Natural killer cell (primary cell): ENCODE measurements around the gene TMC8. TPM values are rescaled to one million over a fixed set of nuclear protein-coding genes. Genes with fewer than 3 reads are reported as not detected.
A peak's percentile ranks its signal among the peaks of the same experiment; 100 is the strongest.

Experiments used
- ATAC-seq, 3 donors: fragments of 150-1000 bp in 2 of 3; fragments of 200-7000 bp in 1 of 3; cut with Tn5 transposase; 1 replicate in 1 of 3; 2 replicates in 2 of 3; pipeline ENCODE4 v1.10.0; 2021; ENCODE audit warnings: mild to moderate bottlenecking in 2 of 3, moderate library complexity in 2 of 3
- DNase-seq, 2 donors: peaks; one replicate each; pipeline versions ENCODE4 v3.0.0 to v3.0.0-alpha.2; 2013 to 2021; ENCODE audit warnings: mixed read lengths in 1 of 2
- H3K27ac ChIP-seq: one replicate; pipeline ENCODE4 v1.5.1; 2013; ENCODE audit warnings: mild to moderate bottlenecking, low read length
- H3K27me3 ChIP-seq: one replicate; pipeline ENCODE4 v1.6.1; 2013; ENCODE audit warnings: low read length; ENCODE audit not compliant: control insufficient read depth, insufficient read depth
- H3K36me3 ChIP-seq: one replicate; pipeline ENCODE4 v1.6.1; 2013; ENCODE audit warnings: low read length; ENCODE audit not compliant: control insufficient read depth, insufficient read depth
- H3K4me1 ChIP-seq: one replicate; pipeline ENCODE4 v1.6.1; 2013; ENCODE audit warnings: low read length; ENCODE audit not compliant: control insufficient read depth, insufficient read depth
- H3K4me3 ChIP-seq: one replicate; pipeline ENCODE4 v1.5.1; 2013; ENCODE audit warnings: low read length
- H3K9me3 ChIP-seq: one replicate; pipeline ENCODE4 v1.6.1; 2013; ENCODE audit warnings: low read length; ENCODE audit not compliant: control insufficient read depth, insufficient read depth
- H3K27ac Mint-ChIP-seq, 2 donors: one replicate each; pipeline ENCODE4 v1.8.0; 2022; ENCODE audit warnings: mild to moderate bottlenecking in 2 of 2, mixed read lengths in 2 of 2, moderate library complexity in 1 of 2
- H3K27me3 Mint-ChIP-seq, 2 donors: one replicate each; pipeline ENCODE4 v1.8.0; 2022; ENCODE audit warnings: low read depth in 2 of 2, mixed read lengths in 2 of 2
- H3K36me3 Mint-ChIP-seq: one replicate; pipeline ENCODE4 v1.8.0; 2022; ENCODE audit warnings: mixed read lengths
- H3K4me1 Mint-ChIP-seq, 2 donors: one replicate each; pipeline ENCODE4 v1.8.0; 2022; ENCODE audit warnings: mixed read lengths in 2 of 2
- H3K4me3 Mint-ChIP-seq: one replicate; pipeline ENCODE4 v1.8.0; 2022; ENCODE audit warnings: mild to moderate bottlenecking, moderate library complexity, mixed read lengths
- H3K9me3 Mint-ChIP-seq, 2 donors: one replicate each; pipeline ENCODE4 v1.8.0; 2022; ENCODE audit warnings: mixed read lengths in 2 of 2
- WGBS: methylation state at CpG from one replicate; pipeline ENCODE4 v1.1.7; 2013; ENCODE audit warnings: missing lambda C conversion rate; ENCODE audit not compliant: insufficient coverage; 5-methylcytosine and 5-hydroxymethylcytosine counted together
- intact Hi-C: fragments of 100-400 bp; cut with micrococcal nuclease; formaldehyde crosslinking; loops from one replicate; pipeline ENCODE4 v1.14.2; 2022
- total RNA-seq, 4 donors: library from RNA; stranded (reverse); fragments of 120-200 nt in 1 of 4; gene quantifications; one replicate each; pipeline versions ENCODE4 v1.2.3 to v1.2.4, GENCODE V29; 2013 to 2022
- TF ChIP-seq, protein P1 (sequence below): fragments of 200-600 bp; IDR thresholded peaks from one replicate; pipeline ENCODE4 v1.8.0; 2022; ENCODE audit warnings: antibody characterized with exemption

TMC8 gene
- total RNA-seq, 3 donors from 2014 or later (not counting 1 experiment from before 2014, with no cell fraction given), result 401 to 551 (median 435) TPM

DNA sequence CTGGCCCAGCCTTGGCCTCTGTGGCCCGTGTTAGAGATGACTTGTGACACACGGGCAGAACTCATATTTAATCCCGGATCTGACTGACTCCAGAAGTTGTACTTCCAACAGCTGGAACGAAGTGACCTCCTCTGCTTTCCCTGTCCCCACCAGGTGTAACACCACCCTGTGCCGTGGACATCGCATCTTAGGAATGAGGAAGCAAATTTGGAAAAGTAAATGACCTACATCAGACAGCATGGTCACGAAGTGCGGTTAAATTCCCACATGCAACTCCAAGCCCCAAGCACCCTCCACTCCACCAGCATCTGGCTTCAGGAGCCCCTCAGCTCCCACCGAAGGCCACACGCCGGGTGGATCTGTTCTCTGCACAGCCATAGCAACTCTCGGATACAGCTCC is 53.3 kb downstream of the TMC8 start:
- 94% methylated on average over 12 of the region's 12 CpGs for WGBS
- Mint-ChIP-seq H3K4me1 (peaks cover 9 to 26% of the 10 kb centered on the region in 2 donors), H3K9me3 (no peaks in the 10 kb centered on the region), H3K27me3 (no peaks in the 10 kb centered on the region), H3K4me3 (no peak overlapping the region), H3K27ac (no peak overlapping the region), H3K36me3 (no peaks in the 10 kb centered on the region)
- no peaks in the 10 kb centered on the region for H3K36me3 ChIP-seq
- ATAC-seq, result no peak
- no peaks in the 10 kb centered on the region for H3K27me3 ChIP-seq
- H3K4me1 ChIP-seq, result peaks cover 32% of the 10 kb centered on the region
- no peak for DNase-seq
- H3K27ac ChIP-seq, result no peak overlapping the region
- H3K9me3 ChIP-seq, result no peaks in the 10 kb centered on the region
- no peak overlapping the region for H3K4me3 ChIP-seq
- intact Hi-C loops, result no loop called here
- TF ChIP-seq, protein P1, sequence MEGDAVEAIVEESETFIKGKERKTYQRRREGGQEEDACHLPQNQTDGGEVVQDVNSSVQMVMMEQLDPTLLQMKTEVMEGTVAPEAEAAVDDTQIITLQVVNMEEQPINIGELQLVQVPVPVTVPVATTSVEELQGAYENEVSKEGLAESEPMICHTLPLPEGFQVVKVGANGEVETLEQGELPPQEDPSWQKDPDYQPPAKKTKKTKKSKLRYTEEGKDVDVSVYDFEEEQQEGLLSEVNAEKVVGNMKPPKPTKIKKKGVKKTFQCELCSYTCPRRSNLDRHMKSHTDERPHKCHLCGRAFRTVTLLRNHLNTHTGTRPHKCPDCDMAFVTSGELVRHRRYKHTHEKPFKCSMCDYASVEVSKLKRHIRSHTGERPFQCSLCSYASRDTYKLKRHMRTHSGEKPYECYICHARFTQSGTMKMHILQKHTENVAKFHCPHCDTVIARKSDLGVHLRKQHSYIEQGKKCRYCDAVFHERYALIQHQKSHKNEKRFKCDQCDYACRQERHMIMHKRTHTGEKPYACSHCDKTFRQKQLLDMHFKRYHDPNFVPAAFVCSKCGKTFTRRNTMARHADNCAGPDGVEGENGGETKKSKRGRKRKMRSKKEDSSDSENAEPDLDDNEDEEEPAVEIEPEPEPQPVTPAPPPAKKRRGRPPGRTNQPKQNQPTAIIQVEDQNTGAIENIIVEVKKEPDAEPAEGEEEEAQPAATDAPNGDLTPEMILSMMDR, result no peak

DNA sequence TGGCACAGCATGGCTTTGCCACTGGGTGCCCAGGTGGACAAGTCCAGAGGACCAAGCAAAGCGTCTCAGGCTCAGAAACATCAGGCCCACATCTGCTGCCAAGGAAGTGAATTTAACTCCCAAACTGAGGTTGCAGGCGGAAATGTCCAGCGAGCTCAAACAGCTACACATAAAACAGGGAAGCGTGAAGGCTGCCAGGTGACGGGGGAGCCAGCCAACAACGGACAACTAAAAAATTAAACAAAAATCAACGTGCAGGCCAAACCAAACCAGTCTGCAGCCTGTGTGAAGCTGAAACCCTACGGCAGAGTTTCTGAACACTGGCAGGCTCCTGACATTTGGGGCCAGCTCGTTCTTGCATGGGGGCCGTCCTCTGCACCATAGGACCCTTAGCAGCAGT is 53.8 kb downstream of the TMC8 start:
- ATAC-seq, result no peak
- H3K27ac Mint-ChIP-seq, result no peak overlapping the region
- no peak for DNase-seq
- TF ChIP-seq, protein P1, result no peak
- no peak overlapping the region for H3K4me3 Mint-ChIP-seq
- H3K9me3 ChIP-seq, result no peaks in the 10 kb centered on the region
- H3K27ac ChIP-seq, result no peak overlapping the region
- no peak overlapping the region for H3K4me3 ChIP-seq
- 97% methylated on average over 10 of the region's 10 CpGs for WGBS
- H3K36me3 Mint-ChIP-seq, result no peaks in the 10 kb centered on the region
- no peaks in the 10 kb centered on the region for H3K9me3 Mint-ChIP-seq
- intact Hi-C loops, result no loop called here
- H3K36me3 ChIP-seq, result no peaks in the 10 kb centered on the region
- H3K4me1 ChIP-seq, result peaks cover 29% of the 10 kb centered on the region
- no peaks in the 10 kb centered on the region for H3K27me3 ChIP-seq
- H3K27me3 Mint-ChIP-seq, result no peaks in the 10 kb centered on the region
- peaks cover 9 to 26% of the 10 kb centered on the region in 2 donors for H3K4me1 Mint-ChIP-seq

DNA sequence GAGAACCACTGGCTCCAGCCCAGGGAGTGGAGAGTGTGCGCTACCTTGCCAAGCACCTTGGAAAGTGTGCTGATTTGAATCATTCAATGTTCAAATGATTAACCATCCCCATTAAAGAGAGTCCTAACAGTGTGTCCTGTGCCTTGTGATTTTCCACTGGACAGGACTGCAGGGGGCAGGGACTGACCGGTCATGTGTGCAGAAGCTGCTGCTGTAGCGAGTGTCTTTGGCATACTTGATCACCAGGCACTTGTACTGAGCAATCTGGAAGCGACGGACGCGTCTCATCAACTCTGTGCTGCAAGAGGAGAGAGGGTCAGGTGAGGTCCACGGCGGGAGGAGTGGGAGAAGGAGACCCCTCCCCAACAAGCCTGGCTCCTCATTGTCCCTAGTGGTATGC is 54.3 kb downstream of the TMC8 start:
- Mint-ChIP-seq H3K4me1 (peaks cover 9 to 24% of the 10 kb centered on the region in 2 donors), H3K36me3 (no peaks in the 10 kb centered on the region), H3K27me3 (no peaks in the 10 kb centered on the region), H3K27ac (no peak overlapping the region), H3K9me3 (no peaks in the 10 kb centered on the region), H3K4me3 (no peak overlapping the region)
- ATAC-seq (no peak), DNase-seq (no peak)
- TF ChIP-seq, protein P1, result no peak
- Histone ChIP-seq H3K9me3 (no peaks in the 10 kb centered on the region), H3K36me3 (no peaks in the 10 kb centered on the region), H3K4me3 (no peak overlapping the region), H3K27me3 (no peaks in the 10 kb centered on the region), H3K4me1 (peaks cover 24% of the 10 kb centered on the region), H3K27ac (no peak overlapping the region)
- intact Hi-C loops, result no loop called here
- 93% methylated on average over 8 of the region's 9 CpGs for WGBS

DNA sequence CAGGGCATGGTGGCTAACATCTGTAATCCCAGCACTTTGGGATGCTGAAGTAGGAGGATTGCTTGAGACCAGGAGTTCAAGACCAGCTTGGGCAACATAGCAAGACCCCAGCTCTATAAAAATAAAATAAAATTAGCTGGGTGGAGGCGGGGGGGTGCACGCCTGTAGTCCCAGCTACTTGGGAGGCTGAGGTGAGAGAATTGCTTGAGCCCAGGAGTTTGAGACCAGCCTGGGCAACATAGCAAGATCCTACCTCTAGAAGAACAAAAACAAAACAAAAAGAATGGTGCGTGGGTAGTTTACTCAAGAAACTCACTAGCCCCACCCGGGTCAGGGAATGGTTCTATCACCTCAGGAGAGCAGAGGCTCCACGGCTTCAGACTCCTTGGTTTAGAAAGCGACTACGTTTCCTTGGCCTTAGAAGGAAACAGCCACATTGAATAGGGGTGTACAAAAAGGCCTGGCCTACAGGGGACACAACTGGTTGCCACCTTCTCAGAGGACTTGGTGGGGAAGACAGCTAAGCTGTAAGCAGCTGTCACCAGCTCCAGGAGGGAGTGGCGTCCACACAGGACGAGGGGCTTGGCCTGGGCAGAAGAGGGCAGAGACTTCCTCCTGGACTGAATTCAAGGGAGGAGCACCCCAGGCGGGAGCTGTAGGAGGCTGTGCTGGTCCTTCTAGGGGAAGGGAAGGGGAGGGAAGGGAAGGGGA is 55.6 kb downstream of the TMC8 start:
- WGBS, result 75% methylated on average over 8 of the region's 10 CpGs
- H3K27me3 ChIP-seq, result no peaks in the 10 kb centered on the region
- no peaks in the 10 kb centered on the region for H3K9me3 ChIP-seq
- H3K4me3 Mint-ChIP-seq, result peak overlapping the region; percentile 72
- no peaks in the 10 kb centered on the region for H3K27me3 Mint-ChIP-seq
- peak overlapping the region in 1 of 2 donors; percentile 59 for H3K27ac Mint-ChIP-seq
- no peaks in the 10 kb centered on the region for H3K9me3 Mint-ChIP-seq
- H3K36me3 ChIP-seq, result no peaks in the 10 kb centered on the region
- H3K36me3 Mint-ChIP-seq, result no peaks in the 10 kb centered on the region
- DNase-seq (peak in 1 of 2 donors; percentile 21), ATAC-seq (no peak)
- intact Hi-C loops, result no loop called here
- peaks cover 17% of the 10 kb centered on the region for H3K4me1 ChIP-seq
- H3K4me1 Mint-ChIP-seq, result peaks cover 0 to 15% of the 10 kb centered on the region in 2 donors
- no peak overlapping the region for H3K4me3 ChIP-seq
- TF ChIP-seq, protein P1, result no peak
- no peak overlapping the region for H3K27ac ChIP-seq
